ENCODE data around the gene NEURL1.

- TF ChIP-seq, protein P1, sequence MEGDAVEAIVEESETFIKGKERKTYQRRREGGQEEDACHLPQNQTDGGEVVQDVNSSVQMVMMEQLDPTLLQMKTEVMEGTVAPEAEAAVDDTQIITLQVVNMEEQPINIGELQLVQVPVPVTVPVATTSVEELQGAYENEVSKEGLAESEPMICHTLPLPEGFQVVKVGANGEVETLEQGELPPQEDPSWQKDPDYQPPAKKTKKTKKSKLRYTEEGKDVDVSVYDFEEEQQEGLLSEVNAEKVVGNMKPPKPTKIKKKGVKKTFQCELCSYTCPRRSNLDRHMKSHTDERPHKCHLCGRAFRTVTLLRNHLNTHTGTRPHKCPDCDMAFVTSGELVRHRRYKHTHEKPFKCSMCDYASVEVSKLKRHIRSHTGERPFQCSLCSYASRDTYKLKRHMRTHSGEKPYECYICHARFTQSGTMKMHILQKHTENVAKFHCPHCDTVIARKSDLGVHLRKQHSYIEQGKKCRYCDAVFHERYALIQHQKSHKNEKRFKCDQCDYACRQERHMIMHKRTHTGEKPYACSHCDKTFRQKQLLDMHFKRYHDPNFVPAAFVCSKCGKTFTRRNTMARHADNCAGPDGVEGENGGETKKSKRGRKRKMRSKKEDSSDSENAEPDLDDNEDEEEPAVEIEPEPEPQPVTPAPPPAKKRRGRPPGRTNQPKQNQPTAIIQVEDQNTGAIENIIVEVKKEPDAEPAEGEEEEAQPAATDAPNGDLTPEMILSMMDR (IDR thresholded peaks at IDR 0.05; ENCODE audit: low read depth, low read length): no peak
- TF ChIP-seq MAX (IDR thresholded peaks at IDR 0.05; ENCODE audit: low read depth, low read length) (no peak), POLR2A (IDR thresholded peaks at IDR 0.05; ENCODE audit: extremely low read depth, insufficient read length) (no peak)
These were observed 91.5 kb downstream of the NEURL1 start for GRCh38 chr10:103585011-103585405.

Data from NB4 (cell line).